Activated T-helper 17 cell treated with anti-CD3 and anti-CD28 coated beads, Interleukin-2, amount 50 U/mL, for 72 hours (primary cell): ENCODE data around the gene HABP2. TPM values are rescaled to one million over a fixed set of nuclear protein-coding genes. Genes with fewer than 3 reads are reported as not detected.

ENCODE experiments used
- ATAC-seq: fragments of 150-1000 bp; cut with Tn5 transposase; replicated peaks from 2 replicates; pipeline ENCODE4 v1.10.0; 2021; ENCODE audit warnings: mild to moderate bottlenecking, moderate library complexity
- H3K27ac Mint-ChIP-seq: one replicate; pipeline ENCODE4 v1.8.0; 2022; ENCODE audit warnings: mixed read lengths
- H3K27me3 Mint-ChIP-seq: one replicate; pipeline ENCODE4 v1.8.0; 2022; ENCODE audit warnings: mixed read lengths
- H3K36me3 Mint-ChIP-seq: one replicate; pipeline ENCODE4 v1.8.0; 2022; ENCODE audit warnings: low read depth, mild to moderate bottlenecking, mixed read lengths
- H3K4me1 Mint-ChIP-seq: one replicate; pipeline ENCODE4 v1.8.0; 2022; ENCODE audit warnings: mixed read lengths
- H3K4me3 Mint-ChIP-seq: one replicate; pipeline ENCODE4 v1.8.0; 2022; ENCODE audit warnings: mild to moderate bottlenecking, mixed read lengths
- H3K9me3 Mint-ChIP-seq: one replicate; pipeline ENCODE4 v1.8.0; 2022; ENCODE audit warnings: mixed read lengths
- total RNA-seq, 2 donors: library from RNA; stranded (reverse); gene quantifications; one replicate each; pipeline ENCODE4 v1.2.3, GENCODE V29; 2022

The HABP2 gene
- total RNA-seq, 2 donors from 2014 or later: not detected

DNA sequence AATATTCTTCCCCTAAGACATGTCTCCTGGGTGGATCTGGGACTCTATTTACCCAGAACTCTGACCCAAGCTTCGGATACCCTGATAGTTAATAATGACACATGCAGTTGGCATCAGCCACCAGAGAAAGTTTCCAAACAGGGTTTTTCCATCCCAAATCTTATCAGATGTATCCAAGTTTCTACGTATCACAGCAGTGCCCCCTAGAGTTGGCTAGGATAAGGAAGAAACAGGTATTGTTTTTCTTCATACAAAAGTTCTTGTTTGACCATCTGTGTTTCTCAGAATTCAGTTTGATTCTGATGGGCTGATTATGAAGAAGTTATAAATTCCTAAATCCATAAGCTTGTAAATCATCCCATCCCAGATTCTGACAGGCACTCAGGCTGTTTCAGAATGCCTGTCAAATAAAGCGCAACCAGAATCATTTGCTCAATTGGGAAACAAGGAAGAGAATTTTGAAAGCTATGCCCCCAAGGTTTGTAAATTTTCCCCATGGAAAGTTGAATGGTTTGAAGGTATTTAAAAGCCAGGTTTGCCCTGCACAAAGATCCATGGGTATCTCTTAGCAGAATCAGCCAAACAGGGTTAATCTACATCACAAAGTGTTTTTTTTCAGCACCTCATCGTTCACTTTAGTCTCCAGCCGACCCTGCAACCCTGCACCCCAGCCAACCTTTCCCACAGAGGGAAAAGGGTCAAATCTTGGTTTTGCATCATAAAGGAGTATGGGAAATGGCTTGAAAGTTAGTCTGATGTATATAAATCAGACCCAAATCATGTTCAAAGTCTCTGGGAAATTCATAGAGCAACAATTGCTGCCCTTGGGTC, 63.6 kb downstream of the HABP2 start:
- no peak overlapping the region for H3K4me3 Mint-ChIP-seq
- H3K36me3 Mint-ChIP-seq: no peaks in the 10 kb centered on the region
- ATAC-seq: no peak
- no peaks in the 10 kb centered on the region for H3K9me3 Mint-ChIP-seq
- no peaks in the 10 kb centered on the region for H3K4me1 Mint-ChIP-seq
- H3K27me3 Mint-ChIP-seq: peaks cover 35% of the 10 kb centered on the region
- no peak overlapping the region for H3K27ac Mint-ChIP-seq

DNA sequence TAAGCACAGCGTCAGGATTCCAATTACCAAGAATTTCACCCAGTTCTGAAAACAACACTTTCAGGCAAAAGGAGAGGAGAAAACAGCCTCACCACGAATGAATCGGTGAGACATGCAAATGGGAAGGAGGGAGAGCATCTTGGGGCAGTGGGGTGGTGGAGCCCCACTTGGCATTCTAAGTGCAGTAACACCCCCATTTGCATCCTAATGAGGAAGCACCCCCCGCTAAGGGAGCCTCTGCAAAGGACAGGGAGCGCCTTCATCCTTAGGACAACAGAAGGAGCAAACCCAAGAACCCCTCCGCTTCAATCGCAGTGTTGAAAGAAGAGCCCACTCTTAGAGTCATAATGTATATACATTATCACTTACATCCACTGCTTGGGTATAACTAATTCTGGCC, 64.2 kb downstream of the HABP2 start:
- H3K4me3 Mint-ChIP-seq: no peak overlapping the region
- no peak overlapping the region for H3K27ac Mint-ChIP-seq
- ATAC-seq: no peak
- no peaks in the 10 kb centered on the region for H3K4me1 Mint-ChIP-seq
- H3K36me3 Mint-ChIP-seq: no peaks in the 10 kb centered on the region
- H3K27me3 Mint-ChIP-seq: peaks cover 36% of the 10 kb centered on the region
- H3K9me3 Mint-ChIP-seq: no peaks in the 10 kb centered on the region

DNA sequence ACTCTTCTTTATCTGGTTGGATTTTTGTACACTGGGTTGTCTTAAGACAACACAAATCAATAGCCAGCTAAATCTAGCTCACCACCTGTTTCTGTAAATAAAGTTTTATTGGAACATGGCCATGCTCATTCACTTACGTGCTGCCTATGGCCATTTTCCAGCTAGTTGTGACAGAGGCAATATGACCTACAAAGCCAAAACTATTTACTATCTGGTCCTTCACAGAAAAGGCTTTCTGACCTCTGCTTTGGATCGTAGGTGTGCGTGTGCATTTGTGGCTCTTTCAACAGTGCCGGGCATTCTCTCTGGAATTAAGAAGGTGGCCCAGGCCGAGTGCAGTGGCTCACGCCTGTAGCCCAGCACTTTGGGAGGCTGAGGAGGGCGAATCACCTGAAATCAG, 65.5 kb downstream of the HABP2 start:
- Mint-ChIP-seq H3K27me3 (peaks cover 33% of the 10 kb centered on the region), H3K27ac (no peak overlapping the region), H3K4me3 (no peak overlapping the region), H3K36me3 (no peaks in the 10 kb centered on the region), H3K4me1 (no peaks in the 10 kb centered on the region), H3K9me3 (no peaks in the 10 kb centered on the region)
- no peak for ATAC-seq

DNA sequence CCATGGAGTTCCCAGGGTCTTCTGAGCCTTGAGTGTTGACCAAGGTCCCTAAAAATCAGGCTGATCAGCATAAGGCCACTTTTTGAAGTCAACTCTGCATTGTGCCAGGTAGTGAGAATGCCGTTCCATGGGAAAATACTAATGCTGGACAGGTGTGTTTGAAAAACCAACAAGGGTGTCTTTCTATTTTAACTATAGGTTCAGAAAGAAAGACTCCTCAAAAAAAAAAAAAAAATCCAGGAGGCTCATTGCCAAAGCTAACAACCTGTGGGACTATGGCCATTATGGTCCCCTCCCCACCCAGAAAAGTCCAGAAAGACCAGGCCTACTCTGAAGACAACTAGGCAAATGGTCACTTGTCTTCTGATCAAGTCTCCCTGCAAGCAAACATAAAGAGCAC, 66.5 kb downstream of the HABP2 start:
- Mint-ChIP-seq H3K4me3 (no peak overlapping the region), H3K27me3 (peaks cover 35% of the 10 kb centered on the region), H3K36me3 (no peaks in the 10 kb centered on the region), H3K4me1 (no peaks in the 10 kb centered on the region), H3K27ac (no peak overlapping the region), H3K9me3 (no peaks in the 10 kb centered on the region)
- no peak for ATAC-seq

DNA sequence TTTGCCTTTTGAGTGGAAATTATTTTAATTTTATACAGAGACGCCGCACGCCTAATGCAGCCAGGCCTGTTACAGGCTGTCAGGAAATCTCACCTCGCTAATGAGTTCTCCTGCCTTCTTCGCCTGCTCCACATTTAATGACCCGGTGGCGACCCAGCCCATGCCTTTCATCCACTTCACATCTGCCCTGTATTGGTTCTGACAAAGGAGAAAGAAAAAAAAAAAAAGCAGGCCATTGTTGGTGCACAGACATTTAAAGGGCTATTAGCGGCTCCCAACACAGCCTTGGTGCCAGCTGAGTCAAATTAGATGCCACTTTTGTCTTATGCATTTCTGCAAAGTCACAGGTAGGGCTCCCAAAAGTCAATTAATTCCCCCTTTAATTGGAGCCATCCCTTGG, 67.7 kb downstream of the HABP2 start:
- Mint-ChIP-seq H3K27me3 (peaks cover 39% of the 10 kb centered on the region), H3K9me3 (no peaks in the 10 kb centered on the region), H3K4me1 (no peaks in the 10 kb centered on the region), H3K27ac (no peak overlapping the region), H3K4me3 (no peak overlapping the region), H3K36me3 (no peaks in the 10 kb centered on the region)
- ATAC-seq: no peak

DNA sequence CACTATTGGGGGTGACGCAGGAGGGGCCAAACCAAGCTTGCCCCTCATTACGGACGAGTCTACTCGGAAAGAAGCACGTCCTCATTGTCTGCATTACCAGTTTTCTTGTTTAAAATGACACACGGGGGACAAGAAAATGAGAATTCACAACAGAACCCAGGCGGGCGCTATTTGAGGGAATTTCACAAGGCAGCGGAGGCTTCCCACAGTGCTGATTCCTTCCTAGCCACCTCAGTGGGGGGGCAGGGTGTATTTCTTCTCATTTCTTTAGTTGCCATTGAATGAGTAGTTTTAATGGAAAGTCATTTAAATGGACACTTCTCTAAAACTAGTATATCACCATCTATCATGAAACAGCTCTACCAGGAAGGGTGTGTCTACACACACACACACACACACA, 68.1 kb downstream of the HABP2 start:
- Mint-ChIP-seq H3K27me3 (peaks cover 36% of the 10 kb centered on the region), H3K9me3 (no peaks in the 10 kb centered on the region), H3K27ac (no peak overlapping the region), H3K4me1 (no peaks in the 10 kb centered on the region), H3K4me3 (no peak overlapping the region), H3K36me3 (no peaks in the 10 kb centered on the region)
- no peak for ATAC-seq

DNA sequence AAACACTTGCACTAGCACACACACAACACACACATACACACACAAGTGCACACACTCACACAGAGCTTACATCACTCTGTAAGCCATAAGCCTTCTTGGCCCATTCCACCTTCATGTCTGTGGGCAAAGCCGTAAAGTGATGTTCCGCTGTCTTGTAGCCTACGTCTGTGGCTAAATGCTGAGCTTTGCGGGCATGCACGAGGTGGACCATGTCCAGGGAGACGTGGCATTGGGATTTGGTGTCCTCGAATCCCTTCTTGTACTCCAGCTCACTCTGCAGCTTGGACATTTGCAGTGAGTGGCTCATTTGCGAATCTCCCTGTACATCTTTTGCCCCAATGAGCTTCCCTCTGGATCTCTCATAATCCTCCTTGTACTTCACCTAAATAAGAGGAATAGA, 68.9 kb downstream of the HABP2 start:
- H3K27ac Mint-ChIP-seq: no peak overlapping the region
- H3K36me3 Mint-ChIP-seq: no peaks in the 10 kb centered on the region
- no peak for ATAC-seq
- H3K4me3 Mint-ChIP-seq: no peak overlapping the region
- no peaks in the 10 kb centered on the region for H3K4me1 Mint-ChIP-seq
- H3K27me3 Mint-ChIP-seq: peaks cover 35% of the 10 kb centered on the region
- no peaks in the 10 kb centered on the region for H3K9me3 Mint-ChIP-seq

DNA sequence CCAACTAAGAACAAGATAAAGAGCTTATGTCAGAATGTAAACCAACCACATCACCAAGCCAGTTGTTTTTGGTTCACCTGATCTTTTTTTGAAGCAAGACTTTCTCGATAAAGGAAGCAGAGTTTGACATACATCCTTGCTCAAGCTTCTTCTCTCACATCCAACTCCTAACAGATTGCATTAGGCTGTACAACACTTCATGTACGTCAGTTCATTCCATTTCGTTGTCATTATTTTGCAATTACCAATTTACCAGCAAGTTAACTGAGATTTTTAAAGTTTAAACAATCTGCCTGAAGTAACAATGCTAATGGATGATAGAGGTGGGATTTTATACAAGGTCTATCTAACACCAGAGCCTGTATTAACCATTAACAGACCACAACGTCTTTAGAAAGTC, 70.0 kb downstream of the HABP2 start:
- Mint-ChIP-seq H3K36me3 (no peaks in the 10 kb centered on the region), H3K27me3 (peaks cover 29% of the 10 kb centered on the region), H3K4me3 (no peak overlapping the region), H3K27ac (no peak overlapping the region), H3K9me3 (no peaks in the 10 kb centered on the region), H3K4me1 (no peaks in the 10 kb centered on the region)
- ATAC-seq: no peak

DNA sequence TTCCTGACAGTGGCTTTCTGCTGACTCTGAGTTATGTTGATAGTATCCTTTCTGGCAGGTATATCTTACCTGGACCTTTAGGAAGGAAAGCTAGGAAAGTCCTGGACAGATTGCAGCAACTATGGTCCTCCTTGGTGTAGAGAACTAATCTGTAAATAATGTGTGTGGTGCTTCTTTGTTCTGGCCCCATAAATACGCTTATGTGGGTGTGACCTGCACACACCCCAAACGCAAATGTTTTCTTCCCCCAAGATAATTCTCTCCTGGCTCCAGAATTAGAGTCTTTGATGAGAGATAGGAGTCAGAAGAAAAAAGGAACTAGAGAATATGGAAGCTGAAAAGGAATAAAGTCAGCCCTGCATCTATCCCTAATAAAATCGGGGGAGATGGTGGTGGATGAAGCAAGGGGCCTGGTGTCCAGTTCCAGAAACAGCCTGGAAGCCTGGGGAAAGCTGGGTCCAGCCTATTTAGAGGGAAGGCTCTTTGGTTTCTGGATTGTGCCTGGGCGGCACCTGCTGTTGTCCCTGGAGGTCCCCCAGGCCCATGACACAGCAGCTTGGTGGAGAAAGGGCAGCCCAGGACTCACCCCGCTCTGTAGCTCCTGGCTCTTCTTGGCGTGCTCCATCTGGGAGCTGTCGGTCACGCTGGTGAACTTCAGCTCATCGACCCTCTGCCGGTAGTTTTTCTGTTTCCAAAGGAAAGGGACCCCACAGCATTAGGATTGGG, 72.8 kb downstream of the HABP2 start:
- H3K9me3 Mint-ChIP-seq: no peaks in the 10 kb centered on the region
- no peak for ATAC-seq
- H3K4me3 Mint-ChIP-seq: no peak overlapping the region

DNA sequence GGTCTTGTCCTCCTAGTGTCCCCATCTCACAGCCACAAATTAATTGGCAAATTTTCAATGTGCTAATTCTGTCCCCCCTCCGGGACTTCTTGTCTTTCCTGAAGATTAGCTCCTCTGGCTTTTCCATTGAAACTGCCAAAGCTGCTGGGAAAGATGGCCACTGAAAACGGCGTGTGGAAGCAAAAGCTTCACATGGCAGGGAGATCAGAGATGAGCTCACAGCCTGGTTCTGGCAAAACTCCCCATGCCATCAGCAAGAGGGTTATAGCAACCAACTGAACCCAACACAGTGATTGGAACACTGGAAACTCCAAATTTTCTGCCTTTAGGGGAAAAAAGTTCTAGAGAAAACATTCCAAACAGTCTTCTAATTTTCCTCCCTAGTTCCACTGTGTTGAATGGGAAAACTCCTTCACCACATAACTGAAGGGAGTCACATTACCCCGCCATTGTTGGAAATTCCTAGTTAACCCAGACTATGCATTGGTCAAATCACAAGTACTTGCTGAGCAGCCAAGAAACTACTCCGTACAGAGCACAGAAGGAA, 74.0 kb downstream of the HABP2 start:
- H3K36me3 Mint-ChIP-seq: no peaks in the 10 kb centered on the region
- no peak for ATAC-seq
- H3K4me3 Mint-ChIP-seq: no peak overlapping the region
- no peaks in the 10 kb centered on the region for H3K4me1 Mint-ChIP-seq
- H3K27me3 Mint-ChIP-seq: peaks cover 21% of the 10 kb centered on the region
- no peak overlapping the region for H3K27ac Mint-ChIP-seq
- H3K9me3 Mint-ChIP-seq: no peaks in the 10 kb centered on the region

More for the DNA sequence above, 72.8 kb downstream of the HABP2 start:
- Mint-ChIP-seq H3K27ac (no peak overlapping the region), H3K36me3 (no peaks in the 10 kb centered on the region), H3K27me3 (peaks cover 25% of the 10 kb centered on the region), H3K4me1 (no peaks in the 10 kb centered on the region)

DNA sequence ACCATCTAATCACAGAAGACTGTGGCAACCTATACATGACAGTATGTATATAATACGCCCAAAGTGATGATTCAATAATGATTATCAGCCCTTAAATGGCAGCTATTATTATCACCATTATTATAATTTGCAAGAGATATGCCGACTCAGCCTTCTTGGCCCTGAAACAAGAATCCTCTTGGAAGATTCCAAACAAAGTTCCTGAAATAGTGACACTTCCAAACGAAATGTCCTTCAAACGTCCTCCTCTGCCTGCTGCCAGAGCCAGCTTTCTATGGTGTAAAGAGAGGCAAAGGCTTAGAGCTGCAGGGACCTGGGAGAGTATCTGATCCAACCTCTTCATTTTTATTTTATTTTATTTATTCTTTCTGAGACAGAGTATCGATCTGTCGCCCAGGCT, 75.0 kb downstream of the HABP2 start:
- Mint-ChIP-seq H3K9me3 (no peaks in the 10 kb centered on the region), H3K27me3 (peaks cover 18% of the 10 kb centered on the region), H3K4me1 (no peaks in the 10 kb centered on the region), H3K27ac (no peak overlapping the region), H3K36me3 (no peaks in the 10 kb centered on the region), H3K4me3 (no peak overlapping the region)
- no peak for ATAC-seq

DNA sequence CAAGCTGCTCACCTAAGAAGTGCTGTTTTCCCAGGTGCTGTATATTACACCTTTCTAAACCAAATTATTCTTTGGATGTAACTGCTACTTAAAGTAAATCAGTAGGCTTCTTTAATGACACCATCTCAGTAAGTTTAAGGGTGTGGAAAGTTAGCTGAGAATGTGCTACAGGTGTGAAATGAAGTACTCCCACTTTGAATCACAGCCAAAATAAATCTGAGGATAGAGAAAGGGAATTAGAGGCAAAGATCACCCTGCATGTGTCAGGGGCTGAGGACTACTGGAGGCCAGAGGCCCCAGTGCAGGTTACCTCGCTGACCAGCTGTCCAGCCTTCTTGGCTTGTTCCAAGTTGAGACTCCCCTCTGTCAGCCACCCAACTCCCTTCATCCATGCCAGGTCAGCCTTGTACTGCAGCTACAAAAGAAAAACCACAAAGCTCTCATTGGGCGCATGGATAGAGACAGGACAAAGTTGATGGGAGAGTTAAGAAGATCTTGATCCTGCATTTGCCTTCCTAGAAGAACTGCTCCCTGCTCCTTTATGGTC, 75.8 kb downstream of the HABP2 start:
- Mint-ChIP-seq H3K4me1 (no peaks in the 10 kb centered on the region), H3K4me3 (no peak overlapping the region), H3K36me3 (no peaks in the 10 kb centered on the region), H3K27me3 (peaks cover 17% of the 10 kb centered on the region), H3K9me3 (no peaks in the 10 kb centered on the region), H3K27ac (no peak overlapping the region)
- ATAC-seq: no peak

DNA sequence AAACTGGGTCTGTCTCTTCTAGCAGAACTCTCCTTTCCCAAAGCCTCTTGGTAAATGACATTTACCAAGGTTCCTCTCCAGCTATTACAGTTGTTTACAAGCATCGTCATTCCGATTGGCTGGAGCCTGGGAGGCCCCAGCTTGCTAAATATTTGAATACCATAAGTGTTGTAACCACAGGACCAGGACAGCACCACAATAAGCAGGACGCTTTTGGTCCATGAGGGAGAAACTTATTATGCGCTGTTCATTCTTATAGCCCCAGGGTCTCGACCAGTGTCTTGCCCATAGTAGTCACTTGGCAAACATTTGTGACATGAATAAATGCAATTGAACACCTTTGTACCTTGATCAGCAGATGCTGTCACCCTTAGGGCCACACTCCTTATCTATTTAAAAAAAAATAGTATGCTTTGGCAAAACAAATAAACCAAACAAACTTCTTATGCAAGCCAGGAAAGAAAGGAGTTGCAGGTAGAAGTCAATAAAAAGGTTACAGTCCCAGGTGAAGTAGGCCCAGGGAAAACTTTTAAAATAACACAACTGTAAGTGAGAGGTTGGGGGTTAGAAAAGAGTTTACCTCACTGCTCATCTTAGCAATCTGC, 78.2 kb downstream of the HABP2 start:
- H3K4me1 Mint-ChIP-seq: no peaks in the 10 kb centered on the region
- no peaks in the 10 kb centered on the region for H3K9me3 Mint-ChIP-seq
- ATAC-seq: no peak
- no peaks in the 10 kb centered on the region for H3K36me3 Mint-ChIP-seq
- H3K4me3 Mint-ChIP-seq: no peak overlapping the region
- H3K27me3 Mint-ChIP-seq: peaks cover 12% of the 10 kb centered on the region
- no peak overlapping the region for H3K27ac Mint-ChIP-seq

DNA sequence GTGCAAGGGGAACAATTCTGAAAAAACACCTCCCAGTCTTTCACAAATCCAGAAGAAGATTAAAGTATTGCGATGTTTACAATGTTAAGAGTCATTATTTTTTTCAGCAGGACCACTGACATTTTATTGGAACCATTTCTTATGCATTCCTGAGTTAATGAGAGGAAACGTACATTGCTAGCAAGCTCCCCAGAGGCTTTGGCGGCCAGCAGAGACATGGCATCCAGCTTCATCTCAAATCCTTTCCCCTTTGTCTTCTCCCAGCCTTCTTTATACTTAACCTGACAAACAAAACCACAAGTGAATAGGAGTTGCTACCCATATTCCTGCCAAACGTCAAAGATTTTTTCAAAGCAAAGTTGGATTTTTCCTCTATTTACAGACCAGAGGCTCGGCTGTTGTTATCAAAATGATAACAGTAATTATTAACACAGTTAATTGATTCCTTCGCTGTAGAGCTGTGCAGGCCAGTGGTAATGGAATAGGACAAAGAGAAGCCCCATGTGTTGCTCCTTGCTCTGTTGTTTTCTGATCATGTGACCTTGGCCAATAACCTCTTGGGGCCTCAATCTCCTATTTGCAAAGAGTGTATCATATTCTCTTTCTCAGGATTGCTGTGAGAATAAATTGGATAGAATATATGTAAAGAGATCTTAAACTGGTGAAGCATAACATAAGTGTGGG, 79.0 kb downstream of the HABP2 start:
- no peaks in the 10 kb centered on the region for H3K36me3 Mint-ChIP-seq
- H3K9me3 Mint-ChIP-seq: no peaks in the 10 kb centered on the region
- peaks cover 16% of the 10 kb centered on the region for H3K27me3 Mint-ChIP-seq
- H3K4me3 Mint-ChIP-seq: no peak overlapping the region
- no peak overlapping the region for H3K27ac Mint-ChIP-seq
- ATAC-seq: no peak
- H3K4me1 Mint-ChIP-seq: no peaks in the 10 kb centered on the region
